ENCODE results near the gene ANKS6. TPM values are rescaled to one million over a fixed set of nuclear protein-coding genes. Genes with fewer than 3 reads are reported as not detected.

Gene ANKS6
- polyA plus RNA-seq, 1 donor from 2014 or later = 16.6 TPM

DNA sequence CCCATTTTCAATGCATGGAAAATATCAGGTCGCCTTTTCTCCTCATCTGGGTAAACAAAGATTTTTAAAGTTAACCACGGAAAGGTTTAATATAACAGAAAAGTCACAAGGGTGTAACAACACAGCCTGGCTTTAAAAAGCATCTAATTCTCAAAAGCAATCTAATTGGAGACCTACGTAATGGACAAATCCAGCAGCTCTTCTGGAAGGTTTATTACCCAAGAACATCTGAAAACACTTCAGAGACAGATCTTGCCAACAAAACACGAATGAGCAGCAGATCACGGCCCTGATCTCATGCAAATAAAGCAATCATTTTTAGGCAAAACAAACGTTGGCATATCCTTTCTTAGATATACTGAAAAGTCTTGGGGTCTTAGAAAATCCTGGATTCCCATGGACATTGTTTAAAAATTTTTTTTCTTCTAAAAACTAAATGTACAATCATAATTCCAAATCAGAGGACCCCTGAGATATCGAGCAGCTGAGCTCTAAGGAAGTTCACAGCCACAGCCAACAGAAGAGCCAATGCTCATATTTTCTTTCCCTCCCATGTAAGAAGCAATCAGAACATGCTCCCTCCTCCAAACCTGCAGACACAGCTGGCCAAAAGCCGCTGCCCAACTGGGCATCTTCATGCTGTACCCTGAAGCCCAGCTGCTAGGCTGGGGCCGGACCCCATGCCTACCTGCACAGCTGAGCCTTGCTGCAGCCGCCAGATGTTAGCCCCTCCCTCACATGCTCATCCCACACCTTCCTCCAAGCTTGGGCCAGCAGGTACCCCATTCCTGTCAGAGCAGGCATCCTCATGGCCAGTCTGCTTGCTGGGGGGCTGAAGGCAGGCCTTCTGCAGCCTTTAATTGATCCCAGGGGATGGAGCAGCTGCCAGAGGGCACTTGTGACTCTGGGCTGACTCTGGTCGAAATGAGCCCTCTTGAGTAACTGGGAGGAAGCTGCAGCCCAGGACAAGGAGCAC lies 11.2 kb downstream of the ANKS6 start:
- H2AFZ ChIP-seq (ENCODE audit: low read depth, low read length) = no peak overlapping the region
- no peaks in the 10 kb centered on the region for H3K79me2 ChIP-seq (replicated peaks; ENCODE audit: insufficient read depth, low read length)
- no peaks in the 10 kb centered on the region for H3K9me3 ChIP-seq (ENCODE audit: low read length)
- H4K20me1 ChIP-seq (ENCODE audit: insufficient read depth) = no peaks in the 10 kb centered on the region
- H3K27me3 ChIP-seq (ENCODE audit: insufficient read depth, low read depth, low read length) = no peaks in the 10 kb centered on the region
- no peak overlapping the region for H3K27ac ChIP-seq (ENCODE audit: low read length)
- no peak overlapping the region for H3K4me3 ChIP-seq (ENCODE audit: low read length)
- TF ChIP-seq MXI1 (conservative IDR thresholded peaks at IDR 0.05; ENCODE audit: poor library complexity, severe bottlenecking) = no peak
- no peak for TF ChIP-seq POLR2AphosphoS5 (IDR thresholded peaks at IDR 0.05)
- TF ChIP-seq TAF1 (IDR thresholded peaks at IDR 0.05; ENCODE audit: low read depth) = no peak
- TF ChIP-seq SMC3 (conservative IDR thresholded peaks at IDR 0.05; ENCODE audit: poor library complexity) = no peak
- no peak for TF ChIP-seq EZH2 (IDR thresholded peaks at IDR 0.05; ENCODE audit: borderline replicate concordance, insufficient read depth, low read length, poor library complexity, severe bottlenecking)
- TF ChIP-seq, protein P1, sequence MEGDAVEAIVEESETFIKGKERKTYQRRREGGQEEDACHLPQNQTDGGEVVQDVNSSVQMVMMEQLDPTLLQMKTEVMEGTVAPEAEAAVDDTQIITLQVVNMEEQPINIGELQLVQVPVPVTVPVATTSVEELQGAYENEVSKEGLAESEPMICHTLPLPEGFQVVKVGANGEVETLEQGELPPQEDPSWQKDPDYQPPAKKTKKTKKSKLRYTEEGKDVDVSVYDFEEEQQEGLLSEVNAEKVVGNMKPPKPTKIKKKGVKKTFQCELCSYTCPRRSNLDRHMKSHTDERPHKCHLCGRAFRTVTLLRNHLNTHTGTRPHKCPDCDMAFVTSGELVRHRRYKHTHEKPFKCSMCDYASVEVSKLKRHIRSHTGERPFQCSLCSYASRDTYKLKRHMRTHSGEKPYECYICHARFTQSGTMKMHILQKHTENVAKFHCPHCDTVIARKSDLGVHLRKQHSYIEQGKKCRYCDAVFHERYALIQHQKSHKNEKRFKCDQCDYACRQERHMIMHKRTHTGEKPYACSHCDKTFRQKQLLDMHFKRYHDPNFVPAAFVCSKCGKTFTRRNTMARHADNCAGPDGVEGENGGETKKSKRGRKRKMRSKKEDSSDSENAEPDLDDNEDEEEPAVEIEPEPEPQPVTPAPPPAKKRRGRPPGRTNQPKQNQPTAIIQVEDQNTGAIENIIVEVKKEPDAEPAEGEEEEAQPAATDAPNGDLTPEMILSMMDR (IDR thresholded peaks at IDR 0.05; ENCODE audit: poor library complexity, severe bottlenecking) = no peak
- TF ChIP-seq EP300 (conservative IDR thresholded peaks at IDR 0.05; ENCODE audit: poor library complexity, severe bottlenecking) = no peak
- TF ChIP-seq, protein P2, sequence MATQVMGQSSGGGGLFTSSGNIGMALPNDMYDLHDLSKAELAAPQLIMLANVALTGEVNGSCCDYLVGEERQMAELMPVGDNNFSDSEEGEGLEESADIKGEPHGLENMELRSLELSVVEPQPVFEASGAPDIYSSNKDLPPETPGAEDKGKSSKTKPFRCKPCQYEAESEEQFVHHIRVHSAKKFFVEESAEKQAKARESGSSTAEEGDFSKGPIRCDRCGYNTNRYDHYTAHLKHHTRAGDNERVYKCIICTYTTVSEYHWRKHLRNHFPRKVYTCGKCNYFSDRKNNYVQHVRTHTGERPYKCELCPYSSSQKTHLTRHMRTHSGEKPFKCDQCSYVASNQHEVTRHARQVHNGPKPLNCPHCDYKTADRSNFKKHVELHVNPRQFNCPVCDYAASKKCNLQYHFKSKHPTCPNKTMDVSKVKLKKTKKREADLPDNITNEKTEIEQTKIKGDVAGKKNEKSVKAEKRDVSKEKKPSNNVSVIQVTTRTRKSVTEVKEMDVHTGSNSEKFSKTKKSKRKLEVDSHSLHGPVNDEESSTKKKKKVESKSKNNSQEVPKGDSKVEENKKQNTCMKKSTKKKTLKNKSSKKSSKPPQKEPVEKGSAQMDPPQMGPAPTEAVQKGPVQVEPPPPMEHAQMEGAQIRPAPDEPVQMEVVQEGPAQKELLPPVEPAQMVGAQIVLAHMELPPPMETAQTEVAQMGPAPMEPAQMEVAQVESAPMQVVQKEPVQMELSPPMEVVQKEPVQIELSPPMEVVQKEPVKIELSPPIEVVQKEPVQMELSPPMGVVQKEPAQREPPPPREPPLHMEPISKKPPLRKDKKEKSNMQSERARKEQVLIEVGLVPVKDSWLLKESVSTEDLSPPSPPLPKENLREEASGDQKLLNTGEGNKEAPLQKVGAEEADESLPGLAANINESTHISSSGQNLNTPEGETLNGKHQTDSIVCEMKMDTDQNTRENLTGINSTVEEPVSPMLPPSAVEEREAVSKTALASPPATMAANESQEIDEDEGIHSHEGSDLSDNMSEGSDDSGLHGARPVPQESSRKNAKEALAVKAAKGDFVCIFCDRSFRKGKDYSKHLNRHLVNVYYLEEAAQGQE (IDR thresholded peaks at IDR 0.05; ENCODE audit: borderline replicate concordance) = no peak
- no peak for TF ChIP-seq RAD21 (conservative IDR thresholded peaks at IDR 0.05)
- H3K36me3 ChIP-seq (ENCODE audit: insufficient read depth, low read length) = no peaks in the 10 kb centered on the region
- no peak overlapping the region for H3K9ac ChIP-seq (ENCODE audit: low read length)
- H3F3A ChIP-seq (ENCODE audit: insufficient read depth, low read length, poor library complexity, severe bottlenecking) = no peaks in the 10 kb centered on the region
- H3K4me2 ChIP-seq (ENCODE audit: low read length) = no peak overlapping the region
- H3K9me2 ChIP-seq (ENCODE audit: insufficient read depth, low read length) = no peaks in the 10 kb centered on the region

DNA sequence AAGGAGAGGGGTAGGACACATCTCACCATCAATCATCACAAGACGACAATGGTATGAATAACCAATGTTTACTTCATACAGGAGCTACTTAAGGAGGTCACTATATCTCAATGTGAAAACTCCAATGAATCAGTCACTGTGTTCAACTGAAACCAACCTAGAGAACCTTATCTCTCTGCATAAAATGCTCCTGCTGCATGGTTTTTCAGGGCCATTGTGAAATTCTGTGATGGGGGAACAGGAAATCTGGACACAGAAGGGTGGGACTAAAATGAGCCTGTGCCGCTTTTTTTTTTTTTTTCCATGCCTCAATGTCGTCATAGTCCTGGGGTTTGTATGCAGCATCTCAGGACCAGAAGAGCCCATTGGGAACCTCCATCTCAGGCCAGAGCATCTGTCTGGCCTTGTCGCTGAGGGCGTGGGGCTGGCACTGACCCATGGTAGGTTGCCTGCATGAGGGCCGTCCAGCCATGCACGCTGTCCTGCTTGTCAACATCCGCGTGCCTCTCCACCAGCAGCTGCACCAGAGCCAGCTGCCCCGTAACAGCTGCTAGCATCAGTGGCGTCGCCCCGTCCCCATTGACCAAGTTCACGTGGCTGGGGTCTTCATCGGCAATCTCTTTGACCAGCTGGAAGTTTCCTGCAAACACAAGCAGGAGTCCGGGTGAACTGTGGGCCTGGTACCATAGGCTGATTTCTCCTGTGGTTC lies 12.7 kb downstream of the ANKS6 start:
- Histone ChIP-seq H3K79me2 (replicated peaks; ENCODE audit: insufficient read depth, low read length) (no peaks in the 10 kb centered on the region), H2AFZ (ENCODE audit: low read depth, low read length) (no peak overlapping the region), H3K9ac (ENCODE audit: low read length) (no peak overlapping the region), H3F3A (ENCODE audit: insufficient read depth, low read length, poor library complexity, severe bottlenecking) (no peaks in the 10 kb centered on the region), H3K27ac (ENCODE audit: low read length) (no peak overlapping the region), H3K9me3 (ENCODE audit: low read length) (no peaks in the 10 kb centered on the region), H3K4me3 (ENCODE audit: low read length) (no peak overlapping the region), H3K27me3 (ENCODE audit: insufficient read depth, low read depth, low read length) (no peaks in the 10 kb centered on the region), H3K4me2 (ENCODE audit: low read length) (no peak overlapping the region), H4K20me1 (ENCODE audit: insufficient read depth) (no peaks in the 10 kb centered on the region), H3K36me3 (ENCODE audit: insufficient read depth, low read length) (no peaks in the 10 kb centered on the region), H3K9me2 (ENCODE audit: insufficient read depth, low read length) (no peaks in the 10 kb centered on the region)
- TF ChIP-seq EZH2 (IDR thresholded peaks at IDR 0.05; ENCODE audit: borderline replicate concordance, insufficient read depth, low read length, poor library complexity, severe bottlenecking) = no peak
- no peak for TF ChIP-seq MXI1 (conservative IDR thresholded peaks at IDR 0.05; ENCODE audit: poor library complexity, severe bottlenecking)
- TF ChIP-seq RAD21 (conservative IDR thresholded peaks at IDR 0.05) = no peak
- no peak for TF ChIP-seq SMC3 (conservative IDR thresholded peaks at IDR 0.05; ENCODE audit: poor library complexity)
- TF ChIP-seq TAF1 (IDR thresholded peaks at IDR 0.05; ENCODE audit: low read depth) = no peak
- TF ChIP-seq POLR2AphosphoS5 (IDR thresholded peaks at IDR 0.05) = no peak
- no peak for TF ChIP-seq EP300 (conservative IDR thresholded peaks at IDR 0.05; ENCODE audit: poor library complexity, severe bottlenecking)
- TF ChIP-seq, protein P1 (IDR thresholded peaks at IDR 0.05; ENCODE audit: poor library complexity, severe bottlenecking) = no peak
- TF ChIP-seq, protein P2 (IDR thresholded peaks at IDR 0.05; ENCODE audit: borderline replicate concordance) = no peak

All from neural cell (in vitro differentiated cells).